ENCODE data around the gene TRMT2B.

DNA sequence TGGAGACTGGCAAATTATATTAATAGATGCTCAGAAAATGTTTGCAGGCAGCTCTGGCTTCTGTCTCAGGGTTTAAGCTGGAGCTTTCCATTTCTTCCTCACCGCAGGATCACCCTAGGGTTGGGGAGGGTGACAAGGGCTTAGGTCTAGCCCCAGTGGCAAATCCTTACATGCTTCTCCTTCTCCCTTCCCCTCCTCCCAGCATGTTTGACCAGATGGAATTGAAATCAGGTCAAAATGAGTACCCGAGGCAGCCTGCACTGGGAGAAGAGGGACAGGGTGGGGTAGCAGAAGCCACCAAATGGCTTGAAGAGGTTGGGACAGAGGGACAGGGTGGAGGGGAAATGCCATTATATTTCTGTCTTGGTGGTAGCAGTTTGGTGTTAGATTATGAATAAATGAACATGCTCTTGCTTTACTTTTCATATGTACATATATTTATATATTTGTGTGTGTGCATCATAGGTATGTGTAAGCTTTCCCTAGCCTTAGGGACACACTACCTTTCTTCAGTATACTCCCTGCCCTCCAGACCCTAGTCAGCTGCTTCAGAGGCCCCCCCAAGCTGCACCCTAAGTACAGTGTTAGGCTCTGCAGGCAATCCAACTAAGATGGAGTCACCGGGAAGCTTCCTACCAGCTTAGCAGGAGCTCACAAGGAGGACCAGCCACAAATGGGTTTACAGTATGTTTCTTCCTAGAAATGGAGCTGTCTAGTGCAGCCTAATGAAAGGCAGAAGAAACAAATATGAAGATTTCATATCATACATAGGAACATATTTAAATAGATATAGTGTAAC is 28.6 kb upstream of the TRMT2B start:
- TF ChIP-seq UBTF (CRISPR knock-in tag; IDR thresholded peaks at IDR 0.05) (no peak), XRCC5 (optimal IDR thresholded peaks at IDR 0.05; ENCODE audit: low read length) (no peak), FOXK2 (IDR thresholded peaks at IDR 0.05) (no peak), ZNF281 (CRISPR knock-in tag; IDR thresholded peaks at IDR 0.05; ENCODE audit: borderline replicate concordance) (no peak)
- TF ChIP-seq, protein P1, sequence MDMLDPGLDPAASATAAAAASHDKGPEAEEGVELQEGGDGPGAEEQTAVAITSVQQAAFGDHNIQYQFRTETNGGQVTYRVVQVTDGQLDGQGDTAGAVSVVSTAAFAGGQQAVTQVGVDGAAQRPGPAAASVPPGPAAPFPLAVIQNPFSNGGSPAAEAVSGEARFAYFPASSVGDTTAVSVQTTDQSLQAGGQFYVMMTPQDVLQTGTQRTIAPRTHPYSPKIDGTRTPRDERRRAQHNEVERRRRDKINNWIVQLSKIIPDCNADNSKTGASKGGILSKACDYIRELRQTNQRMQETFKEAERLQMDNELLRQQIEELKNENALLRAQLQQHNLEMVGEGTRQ (IDR thresholded peaks at IDR 0.05; ENCODE audit: low read depth, low read length) = no peak
- TF ChIP-seq, protein P1 (CRISPR knock-in tag; IDR thresholded peaks at IDR 0.05; ENCODE audit: borderline replicate concordance) = no peak
